ENCODE measurements around the gene CEP350. TPM values are rescaled to one million over a fixed set of nuclear protein-coding genes. Genes with fewer than 3 reads are reported as not detected.

The CEP350 gene
- 9.4 TPM for polyA plus RNA-seq (2013, experiment 1 of 2)
- 10.3 TPM for polyA plus RNA-seq (2013, experiment 2 of 2)

GRCh38 chr1:179954493-179955286 is at the start of gene CEP350:
CEP350 (plus strand) TSS chr1:179954810; CDS start chr1:179986182, 31,372 bp downstream.
- Histone ChIP-seq H3K56ac (ENCODE audit: low read length) (peak within 1 kb of the TSS; percentile 97), H3K36me3 (ENCODE audit: control insufficient read depth, insufficient read depth, low read length) (no peaks in the 10 kb centered on the region), H2BK5ac (ENCODE audit: low read length) (peak within 1 kb of the TSS; percentile 67), H3K23ac (ENCODE audit: low read length) (no peak within 1 kb of the TSS), H4K8ac (ENCODE audit: low read depth, low read length) (no peak within 1 kb of the TSS), H2BK120ac (ENCODE audit: low read depth, low read length) (peak within 1 kb of the TSS; percentile 5), H2BK15ac (replicated peaks; ENCODE audit: low read depth) (no peak within 1 kb of the TSS), H3K4me3 (ENCODE audit: low read length) (peak within 1 kb of the TSS; percentile 83), H2AK5ac (ENCODE audit: low read length) (no peak within 1 kb of the TSS), H3K9ac (ENCODE audit: low read length) (peak within 1 kb of the TSS; percentile 92), H4K5ac (ENCODE audit: low read length) (no peak within 1 kb of the TSS), H3K79me1 (ENCODE audit: low read length) (peaks cover 3% of the 10 kb centered on the region), H3K4ac (ENCODE audit: low read depth, low read length) (peak within 1 kb of the TSS; percentile 5), H3K79me2 (ENCODE audit: control insufficient read depth, insufficient read depth, low read length) (peaks cover 19% of the 10 kb centered on the region), H3K4me1 (ENCODE audit: control insufficient read depth, low read depth, low read length) (no peaks in the 10 kb centered on the region), H3K18ac (ENCODE audit: low read length) (peak within 1 kb of the TSS; percentile 24), H3K27ac (ENCODE audit: low read depth, low read length) (peak within 1 kb of the TSS; percentile 82), H3K27me3 (ENCODE audit: insufficient read depth, low read length, poor library complexity) (no peaks in the 10 kb centered on the region), H3K4me2 (ENCODE audit: low read length) (peak within 1 kb of the TSS; percentile 61)
- DNase-seq, result peak; percentile 100
- no CpG with 5 or more reads among the region's 72 CpGs for WGBS (ENCODE audit: extremely low coverage, insufficient coverage, low lambda C conversion rate)

GRCh38 chr1:179910934-179911333 is 43.7 kb upstream of the CEP350 start:
- no peaks in the 10 kb centered on the region for H3K79me2 ChIP-seq (ENCODE audit: control insufficient read depth, insufficient read depth, low read length)
- no peaks in the 10 kb centered on the region for H3K4me1 ChIP-seq (ENCODE audit: control insufficient read depth, low read depth, low read length)
- no peaks in the 10 kb centered on the region for H3K79me1 ChIP-seq (ENCODE audit: low read length)
- H3K4me2 ChIP-seq (ENCODE audit: low read length), result no peak overlapping the region
- no peak overlapping the region for H3K18ac ChIP-seq (ENCODE audit: low read length)
- H2AK5ac ChIP-seq (ENCODE audit: low read length), result no peak overlapping the region
- no peak for DNase-seq
- no peak overlapping the region for H3K27ac ChIP-seq (ENCODE audit: low read depth, low read length)
- no peaks in the 10 kb centered on the region for H3K36me3 ChIP-seq (ENCODE audit: control insufficient read depth, insufficient read depth, low read length)
- no peak overlapping the region for H2BK5ac ChIP-seq (ENCODE audit: low read length)
- no peak overlapping the region for H3K9ac ChIP-seq (ENCODE audit: low read length)
- H3K4me3 ChIP-seq (ENCODE audit: low read length), result no peak overlapping the region
- no peak overlapping the region for H4K5ac ChIP-seq (ENCODE audit: low read length)
- WGBS (ENCODE audit: extremely low coverage, insufficient coverage, low lambda C conversion rate), result no CpG with 5 or more reads among the region's 1 CpG
- no peak overlapping the region for H2BK120ac ChIP-seq (ENCODE audit: low read depth, low read length)
- H3K4ac ChIP-seq (ENCODE audit: low read depth, low read length), result no peak overlapping the region
- H3K56ac ChIP-seq (ENCODE audit: low read length), result no peak overlapping the region
- no peak overlapping the region for H4K8ac ChIP-seq (ENCODE audit: low read depth, low read length)
- H2BK15ac ChIP-seq (replicated peaks; ENCODE audit: low read depth), result no peak overlapping the region
- no peak overlapping the region for H3K23ac ChIP-seq (ENCODE audit: low read length)
- no peaks in the 10 kb centered on the region for H3K27me3 ChIP-seq (ENCODE audit: insufficient read depth, low read length, poor library complexity)

- Histone ChIP-seq H2AK5ac (ENCODE audit: low read length) (no peak overlapping the region), H3K23ac (ENCODE audit: low read length) (no peak overlapping the region), H3K4me1 (ENCODE audit: control insufficient read depth, low read depth, low read length) (no peaks in the 10 kb centered on the region), H3K36me3 (ENCODE audit: control insufficient read depth, insufficient read depth, low read length) (no peaks in the 10 kb centered on the region), H2BK15ac (replicated peaks; ENCODE audit: low read depth) (no peak overlapping the region), H3K27me3 (ENCODE audit: insufficient read depth, low read length, poor library complexity) (no peaks in the 10 kb centered on the region), H4K5ac (ENCODE audit: low read length) (no peak overlapping the region), H3K18ac (ENCODE audit: low read length) (no peak overlapping the region), H2BK5ac (ENCODE audit: low read length) (no peak overlapping the region), H3K79me2 (ENCODE audit: control insufficient read depth, insufficient read depth, low read length) (no peaks in the 10 kb centered on the region), H3K9ac (ENCODE audit: low read length) (no peak overlapping the region), H3K79me1 (ENCODE audit: low read length) (no peaks in the 10 kb centered on the region), H3K4me3 (ENCODE audit: low read length) (no peak overlapping the region), H3K27ac (ENCODE audit: low read depth, low read length) (no peak overlapping the region), H2BK120ac (ENCODE audit: low read depth, low read length) (no peak overlapping the region), H3K4me2 (ENCODE audit: low read length) (no peak overlapping the region), H3K56ac (ENCODE audit: low read length) (no peak overlapping the region), H4K8ac (ENCODE audit: low read depth, low read length) (no peak overlapping the region), H3K4ac (ENCODE audit: low read depth, low read length) (no peak overlapping the region)
- DNase-seq, result no peak
- WGBS (ENCODE audit: extremely low coverage, insufficient coverage, low lambda C conversion rate), result no CpG with 5 or more reads among the region's 3 CpGs
These were observed 42.8 kb upstream of the CEP350 start for GRCh38 chr1:179911812-179912211.

- H3K36me3 ChIP-seq (ENCODE audit: control insufficient read depth, insufficient read depth, low read length), result no peaks in the 10 kb centered on the region
- no CpG with 5 or more reads among the region's 10 CpGs for WGBS (ENCODE audit: extremely low coverage, insufficient coverage, low lambda C conversion rate)
- no peak overlapping the region for H4K8ac ChIP-seq (ENCODE audit: low read depth, low read length)
- H3K18ac ChIP-seq (ENCODE audit: low read length), result no peak overlapping the region
- no peak overlapping the region for H3K9ac ChIP-seq (ENCODE audit: low read length)
- no peak overlapping the region for H2BK120ac ChIP-seq (ENCODE audit: low read depth, low read length)
- no peak overlapping the region for H3K56ac ChIP-seq (ENCODE audit: low read length)
- H3K79me1 ChIP-seq (ENCODE audit: low read length), result no peaks in the 10 kb centered on the region
- H3K79me2 ChIP-seq (ENCODE audit: control insufficient read depth, insufficient read depth, low read length), result no peaks in the 10 kb centered on the region
- H4K5ac ChIP-seq (ENCODE audit: low read length), result no peak overlapping the region
- no peaks in the 10 kb centered on the region for H3K27me3 ChIP-seq (ENCODE audit: insufficient read depth, low read length, poor library complexity)
- H3K4me2 ChIP-seq (ENCODE audit: low read length), result no peak overlapping the region
- no peak overlapping the region for H3K23ac ChIP-seq (ENCODE audit: low read length)
- no peak overlapping the region for H3K4ac ChIP-seq (ENCODE audit: low read depth, low read length)
- no peak overlapping the region for H3K27ac ChIP-seq (ENCODE audit: low read depth, low read length)
- H2BK15ac ChIP-seq (replicated peaks; ENCODE audit: low read depth), result no peak overlapping the region
- no peak overlapping the region for H3K4me3 ChIP-seq (ENCODE audit: low read length)
- no peak for DNase-seq
- H2BK5ac ChIP-seq (ENCODE audit: low read length), result no peak overlapping the region
- peaks cover 7% of the 10 kb centered on the region for H3K4me1 ChIP-seq (ENCODE audit: control insufficient read depth, low read depth, low read length)
- H2AK5ac ChIP-seq (ENCODE audit: low read length), result no peak overlapping the region
These were observed 36.8 kb upstream of the CEP350 start for GRCh38 chr1:179917601-179918429.

- Histone ChIP-seq H3K23ac (ENCODE audit: low read length) (no peak overlapping the region), H3K4me2 (ENCODE audit: low read length) (no peak overlapping the region), H3K4me3 (ENCODE audit: low read length) (no peak overlapping the region), H3K36me3 (ENCODE audit: control insufficient read depth, insufficient read depth, low read length) (no peaks in the 10 kb centered on the region), H2BK5ac (ENCODE audit: low read length) (no peak overlapping the region), H3K79me2 (ENCODE audit: control insufficient read depth, insufficient read depth, low read length) (no peaks in the 10 kb centered on the region), H3K27me3 (ENCODE audit: insufficient read depth, low read length, poor library complexity) (no peaks in the 10 kb centered on the region), H3K27ac (ENCODE audit: low read depth, low read length) (no peak overlapping the region), H4K5ac (ENCODE audit: low read length) (no peak overlapping the region), H2AK5ac (ENCODE audit: low read length) (no peak overlapping the region), H3K79me1 (ENCODE audit: low read length) (no peaks in the 10 kb centered on the region), H3K18ac (ENCODE audit: low read length) (no peak overlapping the region), H3K4me1 (ENCODE audit: control insufficient read depth, low read depth, low read length) (peaks cover 9% of the 10 kb centered on the region), H2BK120ac (ENCODE audit: low read depth, low read length) (no peak overlapping the region), H2BK15ac (replicated peaks; ENCODE audit: low read depth) (no peak overlapping the region), H3K4ac (ENCODE audit: low read depth, low read length) (no peak overlapping the region), H4K8ac (ENCODE audit: low read depth, low read length) (no peak overlapping the region), H3K9ac (ENCODE audit: low read length) (no peak overlapping the region), H3K56ac (ENCODE audit: low read length) (no peak overlapping the region)
- WGBS (ENCODE audit: extremely low coverage, insufficient coverage, low lambda C conversion rate), result no CpG with 5 or more reads among the region's 1 CpG
- peak; percentile 59 for DNase-seq
These were observed 33.1 kb upstream of the CEP350 start for GRCh38 chr1:179921472-179921871.

Measured in mesendoderm (in vitro differentiated cells).